Ascending aorta (tissue), 2 donors: ENCODE results near the gene KLHL25. TPM values are rescaled to one million over a fixed set of nuclear protein-coding genes. Genes with fewer than 3 reads are reported as not detected.

ENCODE experiments used
- DNase-seq, 2 donors: peaks; one replicate each; pipeline ENCODE4 v3.0.0-alpha.2; 2019; ENCODE audit warnings: low spot score in 2 of 2
- H3K27ac ChIP-seq, 2 donors: fragments of 200-600 bp; sonication (generic); one replicate each; pipeline ENCODE4 v1.5.1; 2016 to 2017; ENCODE audit warnings: mild to moderate bottlenecking in 1 of 2
- H3K27me3 ChIP-seq: fragments of 200-600 bp; sonication (generic); one replicate; pipeline ENCODE4 v1.5.1; 2017
- H3K36me3 ChIP-seq, 2 donors: fragments of 200-600 bp; sonication (generic); one replicate each; pipeline ENCODE4 v1.5.1; 2016
- H3K4me1 ChIP-seq, 2 donors: fragments of 200-600 bp; sonication (generic); one replicate each; pipeline ENCODE4 v1.5.1; 2016 to 2017; ENCODE audit warnings: mild to moderate bottlenecking in 1 of 2
- H3K4me3 ChIP-seq, 2 donors: fragments of 200-600 bp; sonication (generic); one replicate each; pipeline ENCODE4 v1.5.1; 2016 to 2017; ENCODE audit warnings: mild to moderate bottlenecking in 1 of 2
- H3K9me3 ChIP-seq, 2 donors: fragments of 200-600 bp; sonication (generic); one replicate each; pipeline ENCODE4 v1.5.1; 2016
- intact Hi-C: fragments of 100-400 bp; cut with DNase I; formaldehyde crosslinking; loops from one replicate; pipeline ENCODE4 v1.15.1; 2023
- total RNA-seq: library from RNA; depleted of rRNA; stranded (reverse); fragments of >200 nt; gene quantifications from one replicate; pipeline ENCODE4 v1.1.0, GENCODE V29; 2016
- TF ChIP-seq, protein P1 (sequence below), 3 experiments: fragments of 200-600 bp in 2 of 3; fragments of 450-650 bp in 1 of 3; sonication (generic) in 2 of 3; IDR thresholded peaks; one replicate each; pipeline ENCODE4 v1.5.1; 2016 to 2019; ENCODE audit warnings: antibody characterized with exemption in 3 of 3, mild to moderate bottlenecking in 1 of 3, moderate library complexity in 1 of 3

KLHL25 gene
- total RNA-seq, 1 donor from 2014 or later = 12.6 TPM

DNA sequence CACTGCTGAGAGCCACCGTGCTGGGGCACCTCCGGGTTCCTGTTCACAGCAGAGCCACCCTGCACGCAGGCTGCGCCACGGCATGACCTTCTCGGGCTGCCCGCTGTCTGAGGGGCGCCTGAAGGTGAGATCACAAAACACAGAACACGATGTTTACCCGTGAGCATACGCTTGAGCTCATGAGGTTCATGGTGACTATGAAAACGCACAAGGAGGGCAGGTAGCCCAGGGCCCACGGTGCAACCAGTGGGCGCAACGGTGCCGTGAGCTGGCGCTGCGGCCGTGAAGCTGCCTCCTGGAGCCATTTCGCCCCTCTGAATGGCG is 36.1 kb downstream of the KLHL25 start:
- intact Hi-C loops = no loop called here
- no peak for DNase-seq
- H3K36me3 ChIP-seq = peaks cover 0 to 7% of the 10 kb centered on the region in 2 donors
- H3K4me1 ChIP-seq = peaks cover 4 to 13% of the 10 kb centered on the region in 2 donors
- no peaks in the 10 kb centered on the region for H3K27me3 ChIP-seq
- H3K27ac ChIP-seq = no peak overlapping the region
- no peak overlapping the region for H3K4me3 ChIP-seq
- H3K9me3 ChIP-seq = no peaks in the 10 kb centered on the region
- TF ChIP-seq, protein P1, sequence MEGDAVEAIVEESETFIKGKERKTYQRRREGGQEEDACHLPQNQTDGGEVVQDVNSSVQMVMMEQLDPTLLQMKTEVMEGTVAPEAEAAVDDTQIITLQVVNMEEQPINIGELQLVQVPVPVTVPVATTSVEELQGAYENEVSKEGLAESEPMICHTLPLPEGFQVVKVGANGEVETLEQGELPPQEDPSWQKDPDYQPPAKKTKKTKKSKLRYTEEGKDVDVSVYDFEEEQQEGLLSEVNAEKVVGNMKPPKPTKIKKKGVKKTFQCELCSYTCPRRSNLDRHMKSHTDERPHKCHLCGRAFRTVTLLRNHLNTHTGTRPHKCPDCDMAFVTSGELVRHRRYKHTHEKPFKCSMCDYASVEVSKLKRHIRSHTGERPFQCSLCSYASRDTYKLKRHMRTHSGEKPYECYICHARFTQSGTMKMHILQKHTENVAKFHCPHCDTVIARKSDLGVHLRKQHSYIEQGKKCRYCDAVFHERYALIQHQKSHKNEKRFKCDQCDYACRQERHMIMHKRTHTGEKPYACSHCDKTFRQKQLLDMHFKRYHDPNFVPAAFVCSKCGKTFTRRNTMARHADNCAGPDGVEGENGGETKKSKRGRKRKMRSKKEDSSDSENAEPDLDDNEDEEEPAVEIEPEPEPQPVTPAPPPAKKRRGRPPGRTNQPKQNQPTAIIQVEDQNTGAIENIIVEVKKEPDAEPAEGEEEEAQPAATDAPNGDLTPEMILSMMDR (IDR thresholded peaks at IDR 0.05) = no peak

DNA sequence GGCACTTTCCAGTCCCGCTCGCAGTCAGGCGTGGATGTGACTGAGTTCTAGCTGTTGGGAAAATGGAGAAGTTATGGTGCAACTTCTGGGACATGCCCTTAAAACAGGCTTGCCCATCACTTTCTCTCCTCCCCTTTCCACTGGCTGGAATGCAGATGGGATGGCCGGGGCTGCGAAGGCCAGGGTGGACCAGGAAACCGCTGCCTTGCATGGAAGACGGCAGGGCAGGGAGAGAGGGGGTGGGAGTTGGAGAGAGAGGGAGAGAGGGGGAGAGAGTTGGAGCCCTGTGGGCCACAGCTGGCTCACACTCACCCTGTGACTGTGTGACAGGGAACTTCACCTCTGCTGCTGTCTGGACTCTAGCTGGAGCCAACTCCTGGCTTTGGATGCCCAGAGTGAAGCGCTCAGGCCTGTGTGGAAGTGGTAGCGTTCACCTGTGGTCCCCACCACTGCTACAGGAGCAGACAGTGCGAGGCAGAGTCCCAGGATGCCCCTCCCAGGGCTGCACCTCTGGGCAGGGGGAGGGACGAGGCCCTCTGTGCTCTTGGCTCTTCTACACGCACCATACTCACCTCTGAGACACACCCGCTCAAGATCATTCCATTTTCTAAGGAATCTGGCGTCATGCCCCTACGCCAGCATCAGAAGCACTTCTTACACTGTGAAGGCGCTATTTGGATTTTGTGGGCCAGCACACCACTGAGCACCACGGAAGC is 36.6 kb downstream of the KLHL25 start:
- no peaks in the 10 kb centered on the region for H3K9me3 ChIP-seq
- peaks cover 4 to 8% of the 10 kb centered on the region in 2 donors for H3K4me1 ChIP-seq
- no peak for DNase-seq
- no peak overlapping the region for H3K27ac ChIP-seq
- H3K36me3 ChIP-seq = peaks cover 0 to 7% of the 10 kb centered on the region in 2 donors
- H3K4me3 ChIP-seq = no peak overlapping the region
- TF ChIP-seq, protein P1 (IDR thresholded peaks at IDR 0.05) = no peak
- no peaks in the 10 kb centered on the region for H3K27me3 ChIP-seq
- intact Hi-C loops = no loop called here

DNA sequence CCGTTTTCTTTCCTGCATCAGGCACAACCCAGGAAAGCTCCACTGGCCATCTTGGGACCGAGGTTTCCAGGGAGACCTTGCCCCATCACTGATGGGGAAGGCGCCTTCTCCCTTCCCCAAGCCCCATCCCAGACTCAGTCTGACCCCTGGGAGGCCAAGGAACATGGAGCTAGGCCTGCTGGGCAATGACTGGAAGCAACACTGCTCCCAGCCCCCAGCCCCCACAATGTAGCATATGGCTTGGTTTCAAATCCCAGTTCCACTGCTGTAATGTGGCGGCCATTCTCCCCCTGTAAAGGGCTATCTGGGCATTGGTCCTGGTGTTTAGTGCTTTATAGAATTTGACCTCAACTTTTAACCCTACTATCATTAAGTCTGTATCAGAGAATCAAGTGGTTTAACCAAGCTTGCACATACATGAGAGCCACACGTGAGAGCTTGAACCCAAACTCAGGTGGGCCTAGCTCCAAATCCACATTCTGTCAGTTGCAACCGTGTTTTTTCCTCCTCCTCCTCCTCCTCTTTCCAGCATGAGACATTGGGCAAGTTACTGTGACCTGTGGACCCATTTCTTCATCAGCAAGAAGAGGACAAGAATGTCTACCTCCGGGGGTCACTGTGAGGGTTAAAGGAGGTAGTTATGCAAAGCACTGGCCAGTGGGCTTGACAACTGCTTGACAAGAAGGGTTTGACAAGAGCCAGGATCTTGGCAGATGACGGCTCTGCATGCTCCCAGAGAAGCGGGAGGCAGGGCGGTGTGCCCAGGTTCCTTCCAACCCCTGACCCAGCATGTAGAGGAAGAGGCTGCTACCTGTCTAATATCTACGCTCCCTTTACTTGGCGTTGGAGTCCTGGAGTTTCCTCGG is 37.4 kb downstream of the KLHL25 start:
- H3K9me3 ChIP-seq = no peaks in the 10 kb centered on the region
- no peaks in the 10 kb centered on the region for H3K27me3 ChIP-seq
- no peak overlapping the region for H3K27ac ChIP-seq
- TF ChIP-seq, protein P1 (IDR thresholded peaks at IDR 0.05) = no peak
- H3K4me1 ChIP-seq = peaks cover 0 to 3% of the 10 kb centered on the region in 2 donors
- H3K4me3 ChIP-seq = no peak overlapping the region
- peaks cover 0 to 7% of the 10 kb centered on the region in 2 donors for H3K36me3 ChIP-seq
- no peak for DNase-seq
- intact Hi-C loops = no loop called here

DNA sequence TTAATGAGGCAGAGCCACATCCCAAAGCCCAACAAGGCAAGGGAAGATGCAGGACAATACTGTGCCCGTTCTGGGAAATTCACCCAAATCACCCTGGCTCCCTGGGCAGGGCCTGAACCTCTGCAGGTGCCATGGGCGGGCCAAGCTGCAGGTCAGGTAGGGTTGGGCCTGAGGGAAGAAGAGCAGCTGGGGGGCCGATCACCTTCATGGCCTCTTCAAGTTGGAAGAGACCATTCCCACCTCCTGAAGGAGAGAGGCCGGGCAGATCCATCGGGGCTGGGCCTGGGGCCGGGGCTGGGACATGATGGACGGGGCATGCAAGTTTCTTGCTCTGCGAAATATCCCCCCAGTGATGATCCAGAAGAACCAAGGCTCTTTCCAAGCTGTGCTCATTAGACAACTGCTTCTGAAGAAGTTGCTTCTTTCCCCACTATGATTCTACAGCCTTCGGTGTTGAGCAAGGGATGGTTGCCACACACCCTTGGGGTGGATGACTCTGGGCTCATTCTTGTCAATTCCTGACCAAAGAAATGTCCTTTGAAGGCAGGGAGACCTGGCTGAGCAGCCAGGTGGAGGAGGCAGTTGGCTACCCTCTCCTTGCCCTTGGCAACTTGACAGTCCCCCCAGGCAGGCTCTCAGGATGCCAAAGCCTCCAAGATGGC is 38.2 kb downstream of the KLHL25 start:
- Histone ChIP-seq H3K27ac (no peak overlapping the region), H3K36me3 (peaks cover 0 to 7% of the 10 kb centered on the region in 2 donors), H3K4me3 (no peak overlapping the region), H3K27me3 (no peaks in the 10 kb centered on the region), H3K4me1 (peaks cover 0 to 3% of the 10 kb centered on the region in 2 donors), H3K9me3 (no peaks in the 10 kb centered on the region)
- peak in 1 of 2 donors; percentile 34 for DNase-seq
- TF ChIP-seq, protein P1 (IDR thresholded peaks at IDR 0.05) = no peak
- intact Hi-C loops = no loop called here

DNA sequence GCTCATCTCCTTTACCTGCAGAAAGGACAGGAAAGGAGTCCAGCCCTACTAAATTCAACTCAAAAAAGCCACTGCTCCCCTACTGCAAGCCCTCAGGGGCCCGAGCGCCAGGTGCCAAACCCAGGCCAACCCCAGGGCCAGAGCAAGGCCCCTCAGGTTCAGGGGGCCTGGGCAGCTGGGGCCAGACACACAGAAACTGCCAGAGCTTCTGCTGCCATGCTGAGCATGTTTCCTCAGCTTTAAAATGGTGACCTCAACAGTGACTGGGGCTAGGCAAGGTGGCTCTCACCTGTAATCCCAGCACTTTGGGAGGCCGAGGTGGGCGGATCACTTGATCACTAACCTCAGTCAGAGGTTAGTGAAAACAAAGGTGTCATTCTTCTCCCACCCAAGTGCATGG is 38.8 kb downstream of the KLHL25 start:
- DNase-seq = peak in 1 of 2 donors; percentile 22
- H3K9me3 ChIP-seq = no peaks in the 10 kb centered on the region
- H3K36me3 ChIP-seq = peaks cover 0 to 7% of the 10 kb centered on the region in 2 donors
- peaks cover 0 to 6% of the 10 kb centered on the region in 2 donors for H3K4me1 ChIP-seq
- H3K27ac ChIP-seq = no peak overlapping the region
- TF ChIP-seq, protein P1 (IDR thresholded peaks at IDR 0.05) = no peak
- H3K4me3 ChIP-seq = no peak overlapping the region
- intact Hi-C loops = no loop called here
- no peaks in the 10 kb centered on the region for H3K27me3 ChIP-seq
